Ishikawa (cell line): Measurements from ENCODE around the gene DGCR8.

Experiments used
- CEBPB ChIP-seq: IDR thresholded peaks from 2 replicates; pipeline ENCODE4 v1.6.1; 2012
- CREB1 ChIP-seq: IDR thresholded peaks from 2 replicates; pipeline ENCODE4 v1.6.1; 2012; ENCODE audit warnings: low read depth
- EGR1 ChIP-seq: IDR thresholded peaks from 2 replicates; pipeline ENCODE4 v1.6.1; 2012
- EP300 ChIP-seq: IDR thresholded peaks from 2 replicates; pipeline ENCODE4 v1.6.1; 2012; ENCODE audit warnings: borderline replicate concordance
- FOXM1 ChIP-seq: IDR thresholded peaks from 2 replicates; pipeline ENCODE4 v1.6.1; 2012; ENCODE audit warnings: low read depth, borderline replicate concordance
- RAD21 ChIP-seq: IDR thresholded peaks from 2 replicates; pipeline ENCODE4 v1.6.1; 2012; ENCODE audit warnings: low read depth
- REST ChIP-seq: IDR thresholded peaks from 2 replicates; pipeline ENCODE4 v1.6.1; 2012; ENCODE audit warnings: low read depth, mild to moderate bottlenecking
- TAF1 ChIP-seq: IDR thresholded peaks from 2 replicates; pipeline ENCODE4 v1.6.1; 2012; ENCODE audit warnings: low read depth, mild to moderate bottlenecking
- TCF12 ChIP-seq: IDR thresholded peaks from 2 replicates; pipeline ENCODE4 v1.6.1; 2012; ENCODE audit warnings: low read depth

DNA sequence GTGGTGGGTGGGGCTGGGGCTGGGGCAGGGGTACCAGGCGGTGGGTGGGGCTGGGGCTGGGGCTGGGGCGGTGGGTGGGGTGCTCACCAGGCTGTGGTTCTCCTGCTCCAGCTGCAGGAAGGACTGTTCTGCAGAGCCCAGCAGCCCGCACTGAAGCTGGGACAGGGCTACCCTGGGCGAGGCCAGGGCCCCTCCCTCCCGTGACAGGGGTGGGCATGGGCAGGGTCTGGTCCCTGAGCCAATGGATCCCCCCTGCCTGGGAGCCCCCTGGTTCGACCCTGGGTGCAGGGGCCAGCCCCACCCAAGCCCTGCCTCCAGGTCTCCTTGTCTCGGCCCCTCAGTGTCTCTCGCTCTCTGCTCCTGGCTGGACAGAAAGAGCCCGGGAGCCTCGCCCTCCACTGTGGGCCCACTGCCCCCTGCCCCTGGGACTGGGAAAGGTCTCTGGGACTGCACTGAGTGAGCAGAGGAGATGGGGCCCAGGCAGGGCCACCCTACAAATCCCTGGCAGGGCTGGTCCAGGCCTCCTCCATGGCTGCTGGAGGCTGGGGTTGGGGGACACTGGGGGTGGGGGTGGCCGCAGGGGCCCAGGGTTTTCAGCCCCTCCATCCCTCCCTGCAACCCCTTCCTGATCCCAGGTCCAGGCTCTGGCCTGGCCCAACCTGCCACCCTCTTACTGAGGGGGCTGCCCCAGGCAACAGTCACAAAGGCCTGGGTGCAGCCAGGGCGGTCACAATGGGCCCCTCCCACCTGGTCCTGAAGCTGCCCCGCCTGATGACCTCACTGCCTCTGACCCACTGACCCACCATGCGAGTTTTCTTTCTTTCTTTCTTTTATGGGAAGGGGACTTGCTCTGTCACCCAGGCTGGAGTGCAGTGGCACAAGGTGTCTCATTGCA is 70.6 kb downstream of the DGCR8 start, which contains the start of gene CCDC188:
- TF ChIP-seq CREB1 (no peak), RAD21 (no peak), EP300 (no peak), TCF12 (no peak), REST (no peak), TAF1 (no peak), EGR1 (no peak), FOXM1 (no peak), CEBPB (no peak)
